B cell (primary cell): ENCODE results near the gene TSHZ3.

ENCODE experiments used
- EZH2 ChIP-seq: IDR thresholded peaks from 2 replicates; pipeline ENCODE4 v1.6.1; 2012; ENCODE audit warnings: borderline replicate concordance, low read depth, mild to moderate bottlenecking, moderate library complexity, low read length; ENCODE audit not compliant: insufficient read depth, poor library complexity, severe bottlenecking
- TF ChIP-seq, protein P1 (sequence below): fragments of 200-600 bp; IDR thresholded peaks from one replicate; pipeline ENCODE4 v1.8.0; 2022; ENCODE audit warnings: antibody characterized with exemption, mild to moderate bottlenecking

DNA sequence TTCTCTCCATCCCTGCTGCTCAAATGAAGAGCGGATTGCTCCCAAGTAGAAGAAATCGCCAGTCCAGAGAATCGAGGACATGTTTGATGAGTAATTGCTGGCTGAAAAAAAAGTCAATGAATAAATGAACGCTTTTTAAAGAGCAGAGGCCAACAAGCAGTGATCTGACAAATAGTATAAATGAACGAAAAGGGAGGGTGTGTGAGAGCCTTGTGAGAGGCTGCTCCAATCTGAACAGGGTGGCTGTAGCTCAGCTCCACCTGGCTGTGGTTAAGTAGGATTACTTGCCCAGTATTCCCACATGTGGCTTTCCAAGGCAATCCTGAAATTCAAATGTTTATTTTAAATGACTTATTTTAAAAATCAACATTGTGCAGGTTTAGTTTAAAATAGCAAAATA is 117.1 kb downstream of the TSHZ3 start:
- TF ChIP-seq, protein P1, sequence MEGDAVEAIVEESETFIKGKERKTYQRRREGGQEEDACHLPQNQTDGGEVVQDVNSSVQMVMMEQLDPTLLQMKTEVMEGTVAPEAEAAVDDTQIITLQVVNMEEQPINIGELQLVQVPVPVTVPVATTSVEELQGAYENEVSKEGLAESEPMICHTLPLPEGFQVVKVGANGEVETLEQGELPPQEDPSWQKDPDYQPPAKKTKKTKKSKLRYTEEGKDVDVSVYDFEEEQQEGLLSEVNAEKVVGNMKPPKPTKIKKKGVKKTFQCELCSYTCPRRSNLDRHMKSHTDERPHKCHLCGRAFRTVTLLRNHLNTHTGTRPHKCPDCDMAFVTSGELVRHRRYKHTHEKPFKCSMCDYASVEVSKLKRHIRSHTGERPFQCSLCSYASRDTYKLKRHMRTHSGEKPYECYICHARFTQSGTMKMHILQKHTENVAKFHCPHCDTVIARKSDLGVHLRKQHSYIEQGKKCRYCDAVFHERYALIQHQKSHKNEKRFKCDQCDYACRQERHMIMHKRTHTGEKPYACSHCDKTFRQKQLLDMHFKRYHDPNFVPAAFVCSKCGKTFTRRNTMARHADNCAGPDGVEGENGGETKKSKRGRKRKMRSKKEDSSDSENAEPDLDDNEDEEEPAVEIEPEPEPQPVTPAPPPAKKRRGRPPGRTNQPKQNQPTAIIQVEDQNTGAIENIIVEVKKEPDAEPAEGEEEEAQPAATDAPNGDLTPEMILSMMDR, result no peak
- no peak for TF ChIP-seq EZH2
